Peyer's patch (tissue), 4 donors: ENCODE measurements around the gene DMTF1. TPM values are rescaled to one million over a fixed set of nuclear protein-coding genes. Genes with fewer than 3 reads are reported as not detected.

Experiments
- DNase-seq, 3 donors: peaks; one replicate each; pipeline ENCODE4 v3.0.0-alpha.2; 2017 to 2019
- H3K27ac ChIP-seq, 4 donors: fragments of 200-600 bp; sonication (generic); one replicate each; pipeline ENCODE4 v1.5.1; 2016 to 2019
- H3K27me3 ChIP-seq, 2 donors: fragments of 200-600 bp; sonication (generic); one replicate each; pipeline ENCODE4 v1.5.1; 2019
- H3K36me3 ChIP-seq, 3 donors: fragments of 200-600 bp; sonication (generic); one replicate each; pipeline ENCODE4 v1.5.1; 2016 to 2019
- H3K4me1 ChIP-seq, 4 donors: fragments of 200-600 bp; sonication (generic); one replicate each; pipeline ENCODE4 v1.5.1; 2016 to 2019
- H3K4me3 ChIP-seq, 4 donors: fragments of 200-600 bp; sonication (generic); 1 replicate in 3 of 4; 2 replicates in 1 of 4; pipeline ENCODE4 v1.5.1; 2016 to 2019; ENCODE audit warnings: mild to moderate bottlenecking in 1 of 4
- H3K9me3 ChIP-seq, 4 donors: fragments of 200-600 bp; sonication (generic); one replicate each; pipeline ENCODE4 v1.5.1; 2016 to 2019; ENCODE audit warnings: mild to moderate bottlenecking in 1 of 4
- POLR2A ChIP-seq, 2 donors: fragments of 450-650 bp; IDR thresholded peaks; one replicate each; pipeline ENCODE4 v1.5.1; 2017; ENCODE audit warnings: antibody characterized with exemption in 2 of 2, mild to moderate bottlenecking in 2 of 2, moderate library complexity in 2 of 2
- total RNA-seq, 4 donors: library from RNA; depleted of rRNA; stranded (reverse); fragments of >200 nt; gene quantifications; one replicate each; pipeline ENCODE4 v1.1.0, GENCODE V29; 2016
- TF ChIP-seq, protein P1 (sequence below), 6 experiments: fragments of 450-650 bp in 4 of 6; fragments of 200-600 bp in 2 of 6; sonication (generic) in 1 of 6; IDR thresholded peaks; one replicate each; pipeline ENCODE4 v1.5.1; 2017 to 2019; ENCODE audit warnings: antibody characterized with exemption in 6 of 6, mild to moderate bottlenecking in 3 of 6, moderate library complexity in 1 of 6

The DMTF1 gene, protein sequence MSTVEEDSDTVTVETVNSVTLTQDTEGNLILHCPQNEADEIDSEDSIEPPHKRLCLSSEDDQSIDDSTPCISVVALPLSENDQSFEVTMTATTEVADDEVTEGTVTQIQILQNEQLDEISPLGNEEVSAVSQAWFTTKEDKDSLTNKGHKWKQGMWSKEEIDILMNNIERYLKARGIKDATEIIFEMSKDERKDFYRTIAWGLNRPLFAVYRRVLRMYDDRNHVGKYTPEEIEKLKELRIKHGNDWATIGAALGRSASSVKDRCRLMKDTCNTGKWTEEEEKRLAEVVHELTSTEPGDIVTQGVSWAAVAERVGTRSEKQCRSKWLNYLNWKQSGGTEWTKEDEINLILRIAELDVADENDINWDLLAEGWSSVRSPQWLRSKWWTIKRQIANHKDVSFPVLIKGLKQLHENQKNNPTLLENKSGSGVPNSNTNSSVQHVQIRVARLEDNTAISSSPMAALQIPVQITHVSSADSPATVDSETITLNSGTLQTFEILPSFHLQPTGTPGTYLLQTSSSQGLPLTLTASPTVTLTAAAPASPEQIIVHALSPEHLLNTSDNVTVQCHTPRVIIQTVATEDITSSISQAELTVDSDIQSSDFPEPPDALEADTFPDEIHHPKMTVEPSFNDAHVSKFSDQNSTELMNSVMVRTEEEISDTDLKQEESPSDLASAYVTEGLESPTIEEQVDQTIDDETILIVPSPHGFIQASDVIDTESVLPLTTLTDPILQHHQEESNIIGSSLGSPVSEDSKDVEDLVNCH
- total RNA-seq: 100 to 1,000 TPM; 107 to 221 (median 154) TPM

DNA sequence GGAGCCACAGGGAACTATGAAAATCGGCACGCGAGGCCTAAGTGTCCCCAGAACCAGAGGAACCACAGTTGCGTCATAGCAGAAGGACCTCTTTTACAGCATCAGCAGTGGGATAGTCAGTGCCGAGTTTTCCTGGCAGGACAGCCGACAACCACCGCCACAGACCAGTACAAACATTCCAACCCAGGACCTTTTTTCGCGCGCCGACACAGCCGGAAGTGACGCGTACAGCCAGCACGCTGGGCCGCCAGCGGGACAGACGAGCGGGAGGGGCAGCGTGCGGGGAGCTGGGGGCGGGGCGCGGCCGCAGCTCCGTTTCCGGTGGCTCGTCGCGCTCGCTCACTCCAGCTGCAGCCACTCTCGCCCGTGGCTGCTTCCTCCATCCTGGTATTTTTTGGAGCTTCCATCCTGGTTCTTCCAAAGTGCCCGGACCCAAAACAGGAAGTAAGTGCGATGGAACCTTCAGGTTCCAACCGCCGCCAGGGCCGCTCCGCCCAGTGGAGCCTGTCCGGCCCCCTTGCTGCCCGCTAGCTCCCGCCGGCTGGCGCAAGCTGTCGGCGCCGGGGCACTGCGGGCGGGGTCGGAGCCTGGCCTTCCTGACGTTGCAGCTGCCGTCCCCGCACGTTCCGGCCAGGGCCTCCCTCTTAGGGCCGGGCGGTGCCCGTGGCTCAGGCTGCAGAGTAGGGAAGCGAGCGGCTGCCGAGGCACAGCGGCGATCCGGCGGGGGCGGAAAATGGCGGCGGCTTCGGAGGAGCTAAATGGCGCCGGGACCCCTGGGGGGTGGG, at the start of gene DMTF1:
DMTF1 (plus strand) TSS at position 342 of the 785 bp plus-strand sequence. CDS start 12,489 bp downstream, outside the sequence.
- Histone ChIP-seq H3K4me3 (peak within 1 kb of the TSS; percentile 63 to 88 (median 74)), H3K9me3 (no peaks in the 10 kb centered on the region), H3K27me3 (no peaks in the 10 kb centered on the region), H3K4me1 (peaks cover 0 to 40% (median 6%) of the 10 kb centered on the region in 4 donors), H3K36me3 (no peaks in the 10 kb centered on the region), H3K27ac (peak within 1 kb of the TSS; percentile 88 to 98 (median 96))
- TF ChIP-seq, protein P1, sequence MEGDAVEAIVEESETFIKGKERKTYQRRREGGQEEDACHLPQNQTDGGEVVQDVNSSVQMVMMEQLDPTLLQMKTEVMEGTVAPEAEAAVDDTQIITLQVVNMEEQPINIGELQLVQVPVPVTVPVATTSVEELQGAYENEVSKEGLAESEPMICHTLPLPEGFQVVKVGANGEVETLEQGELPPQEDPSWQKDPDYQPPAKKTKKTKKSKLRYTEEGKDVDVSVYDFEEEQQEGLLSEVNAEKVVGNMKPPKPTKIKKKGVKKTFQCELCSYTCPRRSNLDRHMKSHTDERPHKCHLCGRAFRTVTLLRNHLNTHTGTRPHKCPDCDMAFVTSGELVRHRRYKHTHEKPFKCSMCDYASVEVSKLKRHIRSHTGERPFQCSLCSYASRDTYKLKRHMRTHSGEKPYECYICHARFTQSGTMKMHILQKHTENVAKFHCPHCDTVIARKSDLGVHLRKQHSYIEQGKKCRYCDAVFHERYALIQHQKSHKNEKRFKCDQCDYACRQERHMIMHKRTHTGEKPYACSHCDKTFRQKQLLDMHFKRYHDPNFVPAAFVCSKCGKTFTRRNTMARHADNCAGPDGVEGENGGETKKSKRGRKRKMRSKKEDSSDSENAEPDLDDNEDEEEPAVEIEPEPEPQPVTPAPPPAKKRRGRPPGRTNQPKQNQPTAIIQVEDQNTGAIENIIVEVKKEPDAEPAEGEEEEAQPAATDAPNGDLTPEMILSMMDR (IDR thresholded peaks at IDR 0.05): peak in 3 of 6 experiments; percentile 27 to 31 (median 27)
- TF ChIP-seq POLR2A (IDR thresholded peaks at IDR 0.05): peak; percentile 92 to 93
- DNase-seq: peak; percentile 91 to 97 (median 96)

DNA sequence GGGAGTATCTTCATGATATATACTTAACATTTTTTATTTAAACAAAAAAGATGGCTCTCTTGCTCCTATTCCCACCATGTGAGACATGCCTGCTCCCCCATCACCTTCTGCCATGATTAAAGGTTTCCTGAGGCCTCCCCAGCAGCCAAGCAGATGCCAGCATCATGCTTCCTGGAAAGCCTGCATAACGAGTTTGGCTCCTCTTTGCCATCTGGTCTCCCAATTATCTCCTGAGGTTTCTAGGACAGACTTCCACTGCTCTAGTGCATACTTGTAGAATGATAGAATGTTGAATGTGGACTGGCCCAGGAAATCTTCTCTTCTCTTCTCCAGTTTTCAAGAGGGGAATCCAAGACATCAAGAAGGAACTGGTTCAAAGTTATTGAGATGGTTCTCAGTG, 46.9 kb upstream of the DMTF1 start:
- DNase-seq: no peak
- TF ChIP-seq, protein P1 (IDR thresholded peaks at IDR 0.05): no peak
- no peak for TF ChIP-seq POLR2A (IDR thresholded peaks at IDR 0.05)
- no peaks in the 10 kb centered on the region for H3K36me3 ChIP-seq
- H3K27ac ChIP-seq: no peak overlapping the region
- H3K4me3 ChIP-seq: no peak overlapping the region
- H3K9me3 ChIP-seq: no peaks in the 10 kb centered on the region
- H3K27me3 ChIP-seq: no peaks in the 10 kb centered on the region
- no peaks in the 10 kb centered on the region for H3K4me1 ChIP-seq

DNA sequence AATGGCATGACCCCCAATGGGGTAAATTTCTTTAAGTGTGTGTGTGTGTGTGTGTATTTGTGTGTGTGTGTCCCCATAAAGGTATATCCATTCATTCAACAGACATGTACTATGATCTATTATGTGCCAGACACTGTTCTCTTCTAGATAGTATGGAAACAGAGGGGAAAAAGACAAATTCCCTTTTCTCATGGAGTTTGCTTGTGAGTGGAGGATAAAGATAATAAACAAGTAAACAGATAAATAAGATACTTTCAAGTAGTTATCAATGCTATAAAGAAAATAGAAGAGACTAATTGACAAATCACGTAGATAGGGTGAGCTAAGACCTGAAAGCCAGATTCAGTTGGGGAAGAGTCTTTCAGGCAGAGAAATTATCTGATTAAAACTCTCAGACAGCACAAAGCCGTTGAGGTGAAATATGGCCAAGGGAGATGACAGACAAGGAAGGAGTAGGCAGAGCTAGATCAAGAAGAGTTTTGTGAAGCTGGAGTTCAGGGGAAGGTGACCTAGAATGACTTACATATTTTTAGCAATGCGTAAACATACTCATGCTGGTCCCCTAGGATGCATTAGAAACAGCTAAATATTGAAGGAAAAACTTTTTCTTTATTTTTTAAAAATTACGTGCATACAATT, 45.2 kb upstream of the DMTF1 start:
- H3K36me3 ChIP-seq: no peaks in the 10 kb centered on the region
- no peak overlapping the region for H3K4me3 ChIP-seq
- H3K4me1 ChIP-seq: no peaks in the 10 kb centered on the region
- no peaks in the 10 kb centered on the region for H3K27me3 ChIP-seq
- no peak for DNase-seq
- H3K9me3 ChIP-seq: no peaks in the 10 kb centered on the region
- TF ChIP-seq, protein P1 (IDR thresholded peaks at IDR 0.05): no peak
- TF ChIP-seq POLR2A (IDR thresholded peaks at IDR 0.05): no peak
- no peak overlapping the region for H3K27ac ChIP-seq

DNA sequence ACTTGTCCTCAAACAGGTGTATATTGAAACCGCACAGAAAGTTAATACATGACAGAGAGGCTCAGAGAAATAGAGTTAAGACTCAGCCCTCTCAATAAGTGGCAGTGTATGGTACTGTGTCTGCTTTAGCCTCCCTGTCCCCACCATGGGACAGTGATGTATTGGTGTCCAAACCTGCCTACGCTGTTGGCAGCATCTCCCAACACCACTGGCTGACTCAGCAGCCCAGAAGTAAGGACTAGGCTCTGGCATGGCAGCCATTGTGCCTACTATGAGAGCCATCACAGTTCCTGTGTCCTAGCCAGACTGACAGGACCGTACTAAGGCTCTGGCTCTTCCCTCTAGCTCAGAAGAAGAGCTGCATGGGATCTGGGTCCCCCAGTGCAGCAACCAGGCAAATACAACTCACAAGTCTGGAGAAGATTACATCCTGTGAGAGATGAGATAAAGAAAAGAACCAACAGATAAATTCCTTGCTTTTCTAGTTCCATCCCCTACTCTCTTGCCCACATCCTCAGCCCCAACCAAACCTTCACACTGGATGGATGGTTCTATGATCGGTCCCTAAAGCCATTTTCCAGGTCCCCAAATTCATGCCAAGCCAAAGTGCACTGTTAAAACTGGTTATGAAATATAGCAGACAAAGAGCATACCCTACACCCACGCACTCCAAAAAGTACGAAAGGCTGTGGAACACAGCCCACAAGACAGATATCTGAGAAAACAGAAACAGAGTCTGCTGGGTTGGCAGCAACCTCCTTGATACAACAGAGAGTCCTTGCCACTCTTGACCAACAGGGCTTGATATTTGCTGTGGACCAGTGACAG, 44.1 kb upstream of the DMTF1 start:
- no peaks in the 10 kb centered on the region for H3K9me3 ChIP-seq
- H3K36me3 ChIP-seq: no peaks in the 10 kb centered on the region
- DNase-seq: no peak
- H3K27me3 ChIP-seq: no peaks in the 10 kb centered on the region
- no peak overlapping the region for H3K27ac ChIP-seq
- TF ChIP-seq, protein P1 (IDR thresholded peaks at IDR 0.05): no peak
- TF ChIP-seq POLR2A (IDR thresholded peaks at IDR 0.05): no peak
- no peak overlapping the region for H3K4me3 ChIP-seq
- H3K4me1 ChIP-seq: no peaks in the 10 kb centered on the region
